ENCODE results near the gene MCCC2.
"Not testable (repeated sequence)": the region's sequence is repeated elsewhere in the genome, so short reads cannot be mapped to it uniquely, and the experiment has no call there.

Gene MCCC2

GRCh38 chr5:71597001-71597400 is 9.9 kb downstream of the MCCC2 start:
- DNase-seq (ENCODE audit: low read depth), result no peak

DNA sequence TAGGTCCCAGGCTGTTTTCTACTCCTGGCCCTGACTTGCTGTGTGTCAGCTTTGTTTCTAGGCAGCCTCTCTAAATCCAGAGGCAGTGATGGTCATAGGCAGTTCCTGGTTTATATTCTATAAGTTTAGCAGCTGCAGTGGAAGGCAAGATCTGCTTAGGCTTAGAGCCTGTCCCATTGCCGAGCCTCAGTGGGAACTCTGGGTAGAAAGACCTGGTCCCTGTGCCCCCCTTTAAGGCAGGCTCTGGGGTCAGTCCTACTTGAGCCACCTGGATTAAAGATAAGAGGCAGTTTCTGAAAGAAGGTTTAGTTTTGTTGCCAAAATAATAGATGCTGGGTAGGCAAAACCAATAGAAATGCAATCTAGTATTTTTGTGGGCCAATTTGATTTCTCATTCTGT is 13.6 kb downstream of the MCCC2 start:
- no peak for DNase-seq (ENCODE audit: low read depth)

- no peak for DNase-seq (ENCODE audit: low read depth)
These were observed 14.3 kb downstream of the MCCC2 start for GRCh38 chr5:71601222-71602026.

DNA sequence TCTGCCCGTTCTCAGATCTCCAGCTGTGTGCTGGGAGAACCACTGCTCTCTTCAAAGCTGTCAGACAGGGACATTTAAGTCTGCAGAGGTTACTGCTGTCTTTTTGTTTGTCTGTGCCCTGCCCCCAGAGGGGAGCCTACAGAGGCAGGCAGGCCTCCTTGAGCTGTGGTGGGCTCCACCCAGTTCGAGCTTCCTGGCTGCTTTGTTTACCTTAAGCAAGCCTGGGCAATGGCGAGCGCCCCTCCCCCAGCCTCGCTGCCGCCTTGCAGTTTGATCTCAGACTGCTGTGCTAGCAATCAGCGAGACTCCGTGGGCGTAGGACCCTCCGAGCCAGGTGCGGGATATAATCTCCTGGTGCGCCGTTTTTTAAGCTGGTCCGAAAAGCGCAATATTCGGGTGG is 22.8 kb downstream of the MCCC2 start:
- DNase-seq (ENCODE audit: low read depth), result not testable (repeated sequence)

- no peak for DNase-seq (ENCODE audit: low read depth)
These were observed 28.7 kb downstream of the MCCC2 start for GRCh38 chr5:71615809-71616208.

DNA sequence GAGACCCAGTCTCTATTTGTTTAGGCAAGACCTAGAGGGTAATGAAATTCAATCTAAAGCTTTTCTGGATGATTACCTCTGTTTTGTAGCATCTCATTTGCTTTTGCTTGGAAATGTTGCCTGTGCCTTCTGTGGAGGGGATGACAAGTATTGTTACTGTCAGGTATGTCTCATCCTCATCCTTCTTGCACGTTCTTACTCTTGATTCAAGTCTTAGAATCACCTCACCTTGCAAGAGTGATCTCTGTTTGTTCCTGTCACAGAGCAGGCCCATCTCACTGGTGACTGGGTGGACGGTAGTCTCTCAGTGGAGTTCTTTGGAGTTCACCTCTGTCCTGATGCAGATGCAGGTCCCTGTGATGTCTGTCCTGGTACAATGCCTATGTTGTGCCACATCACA is 33.5 kb downstream of the MCCC2 start:
- DNase-seq (ENCODE audit: low read depth), result no peak

DNA sequence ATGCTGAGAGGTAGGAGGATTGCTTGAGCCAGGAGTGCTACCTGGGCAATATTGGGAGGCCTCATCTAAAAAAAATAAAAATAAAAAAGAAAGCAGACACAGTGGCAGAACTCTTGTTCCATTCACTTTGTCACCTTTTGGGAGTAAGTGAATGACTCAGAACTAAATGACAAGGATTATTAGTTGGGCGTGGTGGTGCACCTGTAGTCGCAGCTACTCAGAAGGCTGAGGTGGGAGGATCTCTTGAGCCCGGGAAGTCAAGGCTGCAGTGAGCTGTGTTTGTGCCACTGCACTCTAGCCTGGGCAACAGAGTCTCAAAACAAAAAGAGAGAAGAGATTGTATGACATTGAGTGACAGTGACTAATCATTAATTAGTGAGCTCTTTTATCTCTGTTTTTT is 34.1 kb downstream of the MCCC2 start:
- DNase-seq (ENCODE audit: low read depth), result no peak

- no peak for DNase-seq (ENCODE audit: low read depth)
These were observed 34.6 kb downstream of the MCCC2 start for GRCh38 chr5:71621741-71622140.

DNA sequence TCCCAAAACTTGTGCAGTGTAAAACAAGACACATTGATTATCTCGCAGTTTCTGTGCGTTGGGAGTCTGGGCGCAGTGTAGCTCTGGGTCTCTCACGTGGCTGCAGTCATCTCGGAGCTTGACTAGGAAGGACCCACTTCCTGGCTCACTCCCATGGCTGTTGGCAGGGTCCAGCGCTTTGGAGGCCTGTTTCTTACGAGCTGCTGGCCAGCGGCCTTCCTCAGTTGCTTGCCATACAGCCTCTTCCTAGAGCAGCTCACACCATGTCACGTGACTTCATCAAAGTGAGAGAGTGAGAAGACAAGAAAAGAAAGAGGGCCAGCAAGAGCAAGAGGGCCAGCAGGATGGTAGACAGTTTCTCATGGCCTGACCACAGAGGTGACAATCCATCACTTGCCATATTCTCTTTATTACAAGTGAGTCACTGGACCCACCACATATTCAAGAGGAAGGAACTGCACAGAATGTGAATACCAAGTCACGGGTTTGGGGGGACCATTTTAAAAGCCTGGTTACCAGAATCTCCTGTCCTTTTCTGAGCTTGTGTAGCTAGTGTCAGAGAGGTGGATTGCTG is 36.2 kb downstream of the MCCC2 start:
- no peak for DNase-seq (ENCODE audit: low read depth)

DNA sequence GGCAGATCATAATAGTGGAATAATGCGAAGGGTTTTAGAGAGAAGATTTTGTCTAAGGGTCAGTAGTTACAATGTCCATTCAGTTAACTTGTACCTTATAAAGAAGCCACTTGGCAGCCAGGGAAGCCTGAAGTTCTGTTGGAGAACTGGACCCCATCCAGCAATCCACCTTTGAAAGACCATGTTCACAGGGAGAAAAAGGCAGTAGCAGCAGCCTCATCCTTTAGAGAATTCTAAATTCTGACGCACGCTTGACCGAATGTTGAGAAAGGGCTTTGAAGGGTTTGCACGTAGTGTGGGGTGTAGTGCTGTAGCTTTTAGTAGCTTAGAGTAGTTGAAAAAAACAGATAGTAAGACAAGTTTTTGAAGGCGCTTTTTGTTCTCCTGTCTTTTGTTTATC is 42.8 kb downstream of the MCCC2 start:
- no peak for DNase-seq (ENCODE audit: low read depth)

- no peak for DNase-seq (ENCODE audit: low read depth)
These were observed 43.9 kb downstream of the MCCC2 start for GRCh38 chr5:71631070-71631469.

DNA sequence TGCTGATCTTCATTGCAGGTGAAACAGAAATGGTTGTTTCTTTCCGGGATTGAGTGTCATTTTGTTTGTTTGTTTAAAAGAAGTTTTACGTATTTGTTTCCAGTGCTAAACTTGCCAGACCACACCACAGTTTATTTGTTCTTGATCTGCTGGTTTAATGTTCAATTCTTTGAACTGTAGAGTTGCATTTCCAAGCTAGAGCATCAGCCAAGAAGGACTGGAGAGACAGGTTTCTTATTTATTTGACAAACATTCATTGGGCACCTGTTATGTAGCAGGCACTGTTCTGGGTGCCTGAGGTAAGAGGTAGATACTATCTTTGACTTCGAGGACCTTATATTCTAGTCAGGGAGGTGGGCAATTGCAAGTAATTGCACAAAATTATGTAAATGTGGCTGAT is 45.0 kb downstream of the MCCC2 start:
- DNase-seq (ENCODE audit: low read depth), result no peak

DNA sequence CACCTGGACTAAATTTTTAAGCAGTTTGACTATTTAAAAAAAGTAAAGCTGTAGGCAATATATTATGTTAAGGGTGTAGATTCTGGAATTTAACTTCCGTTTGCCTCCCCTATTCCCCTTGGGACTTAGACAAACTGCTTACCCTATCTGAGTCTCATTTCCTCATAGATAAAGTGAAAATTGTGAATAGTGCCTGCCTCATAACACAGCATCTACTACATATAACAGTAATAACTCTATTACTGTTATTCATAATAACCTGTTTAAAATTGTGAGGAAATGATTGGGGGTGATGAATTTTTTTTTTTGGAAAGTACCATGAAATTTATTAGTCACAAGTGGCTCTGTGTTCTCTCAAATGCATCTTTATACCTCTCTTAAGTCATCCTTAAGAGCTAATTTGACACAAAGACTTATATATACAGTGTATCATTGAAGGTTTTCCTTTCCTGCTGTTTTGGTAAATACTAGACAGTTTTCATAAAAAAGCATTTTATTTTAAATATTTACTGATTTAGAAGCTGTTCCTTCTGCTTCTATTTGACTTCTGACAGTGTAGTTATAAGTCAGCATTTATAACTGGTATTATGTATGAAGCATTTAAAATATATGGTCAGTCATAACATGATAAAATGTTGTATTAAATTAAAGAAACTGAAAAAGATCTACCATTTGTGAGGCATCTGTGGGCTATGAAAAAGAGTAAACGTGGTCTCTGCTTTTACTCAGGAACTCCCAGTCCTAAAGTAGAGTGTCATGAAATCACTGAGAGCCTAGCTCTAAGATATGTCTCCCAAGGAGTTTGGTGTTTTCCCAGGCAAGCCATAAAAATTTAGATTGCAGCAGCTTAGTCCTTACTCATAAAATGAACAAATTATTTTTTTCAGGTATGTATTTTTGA is 46.4 kb downstream of the MCCC2 start:
- no peak for DNase-seq (ENCODE audit: low read depth)

GRCh38 chr5:71637133-71637532 is 50.0 kb downstream of the MCCC2 start:
- no peak for DNase-seq (ENCODE audit: low read depth)

DNA sequence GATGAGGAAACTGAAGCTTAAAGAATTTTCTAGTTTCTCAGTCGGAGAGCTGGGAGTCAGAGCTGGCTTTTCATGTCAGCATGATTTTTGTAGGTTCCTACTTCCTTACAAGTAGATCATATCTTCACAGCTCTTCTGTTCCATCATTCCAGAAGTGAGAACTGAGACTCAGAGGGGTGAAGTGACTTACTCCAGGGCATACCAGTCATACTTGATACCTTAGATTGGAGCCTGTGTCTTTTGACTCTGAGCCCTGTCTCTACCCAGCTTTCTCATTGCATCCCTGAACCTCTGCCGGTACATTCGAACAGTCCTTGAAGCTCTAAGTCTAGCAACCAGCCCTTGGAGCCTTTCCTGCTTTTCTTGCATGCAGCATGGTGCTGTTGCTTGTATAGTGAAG is 53.3 kb downstream of the MCCC2 start:
- no peak for DNase-seq (ENCODE audit: low read depth)

GRCh38 chr5:71645030-71645429 is 57.9 kb downstream of the MCCC2 start:
- no peak for DNase-seq (ENCODE audit: low read depth)

DNA sequence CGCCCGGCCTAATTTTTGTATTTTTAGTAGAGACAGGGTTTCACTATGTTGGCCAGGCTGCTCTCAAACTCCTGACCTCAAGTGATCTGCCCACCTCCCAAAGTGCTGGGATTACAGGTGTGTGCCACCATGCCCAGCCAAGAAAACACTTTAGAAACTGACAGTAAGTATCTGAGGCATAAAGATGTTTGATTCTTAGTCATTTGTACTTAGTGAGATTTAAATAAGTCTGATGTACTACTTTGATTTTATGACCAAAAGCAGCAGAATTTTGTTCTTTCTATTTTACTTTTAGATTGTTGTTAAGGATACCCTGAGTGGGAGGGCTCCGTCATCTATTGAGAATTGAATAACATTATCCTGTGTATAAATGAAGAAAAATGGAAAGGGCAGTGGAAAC is 63.8 kb downstream of the MCCC2 start:
- not testable (repeated sequence) for DNase-seq (ENCODE audit: low read depth)

DNA sequence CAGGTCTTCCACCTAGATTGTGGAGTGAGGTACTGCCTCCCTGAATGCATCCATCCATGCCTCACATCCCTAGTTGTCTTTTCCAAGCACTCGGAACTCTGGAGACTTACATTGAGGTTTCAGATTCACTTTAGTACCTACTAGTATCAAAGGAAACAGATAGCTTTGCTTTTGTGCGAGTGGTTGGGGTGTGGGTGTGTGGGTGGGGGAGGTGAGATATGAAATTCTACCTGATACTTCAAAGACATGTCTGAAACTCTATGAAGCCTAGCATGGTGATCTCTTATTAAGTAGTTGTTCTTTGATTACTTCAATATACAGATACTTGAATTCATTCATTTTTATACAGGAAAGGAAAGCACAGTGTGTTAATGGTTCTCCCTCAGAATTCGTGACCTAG is 64.4 kb downstream of the MCCC2 start:
- no peak for DNase-seq (ENCODE audit: low read depth)

- no peak for DNase-seq (ENCODE audit: low read depth)
These were observed 65.2 kb downstream of the MCCC2 start for GRCh38 chr5:71652349-71652748.

DNA sequence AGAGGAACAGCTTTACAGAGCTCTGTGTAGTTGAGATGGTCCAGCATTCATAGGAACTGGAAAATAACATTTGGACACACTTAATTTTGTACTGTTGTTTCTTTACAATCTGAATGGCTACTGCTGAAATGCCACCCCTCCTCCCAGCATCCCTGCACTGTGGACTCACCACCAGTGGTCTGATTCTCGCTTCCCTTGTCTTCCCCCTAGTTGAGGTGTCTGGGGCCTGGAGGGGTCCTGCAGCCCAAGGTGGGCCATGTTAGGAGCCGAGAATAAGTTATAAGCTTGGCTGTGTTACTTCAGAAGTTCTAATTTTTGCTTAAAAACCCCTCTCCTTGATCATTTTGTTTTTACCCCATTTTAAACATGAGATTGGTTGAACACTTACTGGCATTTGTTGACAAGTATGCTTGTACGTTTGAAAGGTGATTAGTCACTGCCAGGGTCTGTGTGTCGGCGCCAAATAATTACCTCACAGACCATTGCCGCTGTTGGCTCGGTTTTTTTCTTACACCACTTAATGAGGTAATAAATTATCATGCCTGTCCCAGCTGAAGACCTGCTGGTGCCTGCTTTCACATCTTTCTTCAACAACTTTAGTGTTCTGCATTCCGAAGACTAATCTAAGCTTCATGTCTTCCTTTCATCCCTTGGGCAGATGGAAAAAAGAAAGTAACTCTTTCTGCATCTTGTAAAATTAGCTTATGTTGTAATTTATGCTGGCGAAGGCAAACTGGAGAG is 65.8 kb downstream of the MCCC2 start:
- DNase-seq (ENCODE audit: low read depth), result no peak

DNA sequence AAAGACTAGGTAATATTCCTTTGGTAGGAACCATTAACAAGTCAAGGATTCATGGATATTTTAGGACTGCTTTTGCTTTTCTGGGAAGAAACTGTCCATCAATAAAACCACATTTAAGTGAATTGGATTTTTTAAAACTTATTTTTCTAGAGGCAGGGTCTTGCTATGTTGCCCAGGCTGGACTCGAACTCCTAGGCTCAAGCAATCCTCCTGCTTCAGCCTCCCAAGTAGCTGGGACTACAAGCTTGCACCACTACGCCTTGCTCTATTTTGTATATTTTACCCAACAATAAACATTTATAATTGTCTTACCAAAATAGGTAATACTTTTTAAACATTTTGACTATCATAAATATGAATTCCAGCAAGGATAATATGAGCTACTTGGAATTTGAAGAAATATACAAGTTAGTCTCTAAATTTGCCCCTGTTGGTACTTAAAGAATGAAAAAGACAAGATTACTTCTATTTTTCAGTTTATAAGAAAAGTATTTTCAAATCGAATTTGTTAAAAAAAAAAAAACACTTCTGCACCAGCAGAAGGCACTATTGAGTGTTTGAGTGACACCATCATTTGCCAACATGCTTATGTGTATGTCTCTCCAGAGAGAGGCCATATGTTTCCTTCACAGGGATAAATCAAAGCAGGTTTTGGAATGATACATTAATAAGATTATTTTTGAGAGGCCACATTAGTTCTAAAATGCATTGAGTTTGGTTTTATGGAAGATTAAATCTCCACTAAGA is 71.9 kb downstream of the MCCC2 start:
- no peak for DNase-seq (ENCODE audit: low read depth)

DNA sequence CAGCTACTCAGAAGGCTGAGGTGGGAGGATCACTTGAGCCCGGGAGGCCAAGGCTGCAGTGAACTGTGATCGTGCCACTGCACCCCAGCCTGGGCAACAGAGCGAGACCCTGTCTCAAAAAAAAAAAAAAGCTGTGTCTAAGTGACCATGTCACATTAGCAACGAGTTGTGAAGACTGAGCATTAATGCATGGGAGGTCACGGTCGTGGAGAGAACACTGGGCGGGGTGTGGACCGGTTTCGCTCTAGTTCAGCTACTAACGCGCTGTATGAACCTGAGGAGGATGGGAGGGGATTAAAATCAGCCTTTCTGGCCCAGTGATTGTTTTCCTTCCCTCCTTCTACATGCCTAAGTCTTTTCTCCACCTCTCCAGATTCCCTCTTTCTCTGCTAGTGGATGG is 75.2 kb downstream of the MCCC2 start:
- DNase-seq (ENCODE audit: low read depth), result no peak

Measured in CMK (cell line).